Erythroblast (primary cell): Measurements from ENCODE around the gene BMERB1.
"Not testable (repeated sequence)": the region's sequence is repeated elsewhere in the genome, so short reads cannot be mapped to it uniquely, and the experiment has no call there.

Experiments used
- GATA1 ChIP-seq: IDR thresholded peaks from 2 replicates; pipeline ENCODE4 v1.6.1; 2011; ENCODE audit warnings: low read depth, mild to moderate bottlenecking, control low read depth, low read length, moderate library complexity
- POLR2A ChIP-seq: IDR thresholded peaks from 2 replicates; pipeline ENCODE4 v1.6.1; 2011; ENCODE audit warnings: mild to moderate bottlenecking, low read length

DNA sequence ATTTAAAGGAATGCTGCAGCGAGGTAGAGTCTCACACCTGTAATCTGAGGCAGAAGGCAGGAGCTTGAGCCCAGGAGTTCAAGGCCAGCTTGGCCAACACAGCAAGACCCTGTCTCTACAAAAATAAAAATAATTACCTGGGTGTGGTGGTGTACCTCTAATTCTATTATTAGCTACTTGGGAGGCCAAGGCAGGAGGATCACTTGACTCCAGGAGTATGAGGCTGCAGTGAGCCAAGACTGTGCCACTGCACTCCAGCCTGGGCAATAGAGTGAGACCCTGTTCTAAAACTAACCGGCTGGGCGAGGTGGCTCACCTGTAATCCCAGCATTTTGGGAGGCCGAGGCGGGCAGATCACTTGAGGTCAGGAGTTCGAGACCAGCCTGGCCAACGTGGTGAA, 18.9 kb downstream of the BMERB1 start:
- TF ChIP-seq POLR2A, GATA1: not testable (repeated sequence)
